H1 (cell line): Measurements from ENCODE around the gene NOG. TPM values are rescaled to one million over a fixed set of nuclear protein-coding genes. Genes with fewer than 3 reads are reported as not detected.

ENCODE experiments used
- CTCF ChIA-PET: fragments of 300-600 bp; sonication (Branson Sonifier 250); formaldehyde crosslinking; loops from one replicate; lab custom pipeline; 2021; ENCODE audit not compliant: partially characterized antibody; lab: Charles Lee
- POLR2A ChIA-PET: fragments of 300-600 bp; sonication (Branson Sonifier 250); formaldehyde crosslinking; loops from one replicate; lab custom pipeline; 2021; ENCODE audit warnings: inconsistent platforms; ENCODE audit not compliant: partially characterized antibody; lab: Charles Lee
- DNase-seq, 2 experiments: peaks; one replicate each; pipeline versions ENCODE4 v3.0.0 to v3.0.0-alpha.2; 2010 to 2022; ENCODE audit warnings: low spot score in 2 of 2, low read depth in 1 of 2, mixed read lengths in 1 of 2
- FAIRE-seq: peaks from 2 replicates; lab custom pipeline; 2011; peaks lifted over from hg19 to GRCh38; lab: Jason Lieb, UNC
- H2AFZ ChIP-seq: 2 replicates; pipeline ENCODE4 v1.8.1; 2012; ENCODE audit warnings: low read length, inconsistent platforms
- H2AK5ac ChIP-seq: 2 replicates; pipeline ENCODE4 v1.6.1; 2013; ENCODE audit warnings: low read depth, low read length
- H2BK120ac ChIP-seq: replicated peaks from 2 replicates; pipeline ENCODE3; 2013; ENCODE audit warnings: low read depth, low read length, inconsistent platforms
- H2BK12ac ChIP-seq: 2 replicates; pipeline ENCODE4 v1.6.1; 2013; ENCODE audit warnings: low read depth, low read length
- H2BK15ac ChIP-seq: 2 replicates; pipeline ENCODE4 v1.6.1; 2013; ENCODE audit warnings: low read length
- H2BK20ac ChIP-seq: 2 replicates; pipeline ENCODE4 v1.6.1; 2013; ENCODE audit warnings: low read length
- H2BK5ac ChIP-seq: 2 replicates; pipeline ENCODE4 v1.6.1; 2013; ENCODE audit warnings: low read depth, low read length
- H3K14ac ChIP-seq: 2 replicates; pipeline ENCODE4 v1.6.1; 2013; ENCODE audit warnings: inconsistent platforms; ENCODE audit not compliant: insufficient read length
- H3K18ac ChIP-seq: 2 replicates; pipeline ENCODE4 v1.6.1; 2013; ENCODE audit warnings: low read length; ENCODE audit errors: extremely low read depth
- H3K23ac ChIP-seq: 2 replicates; pipeline ENCODE4 v1.6.1; 2013; ENCODE audit warnings: inconsistent platforms; ENCODE audit not compliant: insufficient read length
- H3K23me2 ChIP-seq: 2 replicates; pipeline ENCODE4 v1.6.1; 2013; ENCODE audit warnings: low read depth, low read length
- H3K27ac ChIP-seq: 2 replicates; pipeline ENCODE4 v1.6.1; 2011; ENCODE audit warnings: low read depth, low read length, inconsistent platforms
- H3K27me3 ChIP-seq, 4 experiments: replicated peaks in 1 of 4; 1 replicate in 1 of 4; 2 replicates in 3 of 4; pipeline versions ENCODE4 v1.6.1 to v1.8.1; 2011 to 2013; ENCODE audit warnings: low read length in 3 of 4, mild to moderate bottlenecking in 3 of 4, inconsistent platforms in 2 of 4, mixed read lengths in 2 of 4, moderate library complexity in 1 of 4; ENCODE audit not compliant: control insufficient read depth in 3 of 4, insufficient read depth in 3 of 4; ENCODE audit errors: extremely low read depth in 1 of 4
- H3K36me3 ChIP-seq, 4 experiments: 2 replicates each; pipeline versions ENCODE4 v1.6.1 to v1.8.1; 2011 to 2013; ENCODE audit warnings: mild to moderate bottlenecking in 4 of 4, low read length in 3 of 4, moderate library complexity in 2 of 4, control low read depth in 1 of 4, inconsistent platforms in 1 of 4; ENCODE audit not compliant: insufficient read depth in 4 of 4, control insufficient read depth in 2 of 4
- H3K4ac ChIP-seq: replicated peaks from 2 replicates; pipeline ENCODE3; 2013; ENCODE audit warnings: low read length, low read depth, mixed read lengths, inconsistent platforms; ENCODE audit not compliant: insufficient read length
- H3K4me1 ChIP-seq, 4 experiments: replicated peaks in 1 of 4; 1 replicate in 1 of 4; 2 replicates in 3 of 4; pipeline versions ENCODE4 v1.6.1 to v1.8.1; 2011 to 2013; ENCODE audit warnings: low read length in 3 of 4, inconsistent platforms in 2 of 4, mixed read lengths in 1 of 4; ENCODE audit not compliant: insufficient read depth in 4 of 4, control insufficient read depth in 3 of 4
- H3K4me2 ChIP-seq, 2 experiments: 2 replicates each; pipeline versions ENCODE4 v1.6.1 to v1.8.1; 2011 to 2013; ENCODE audit warnings: low read depth in 2 of 2, low read length in 2 of 2, control low read depth in 1 of 2, inconsistent platforms in 1 of 2, mild to moderate bottlenecking in 1 of 2; ENCODE audit not compliant: insufficient read depth in 1 of 2
- H3K4me3 ChIP-seq, 4 experiments: fragments of 200-600, 300-600 bp in 1 of 4; sonication (generic), shearing (Covaris generic), sonication (Bioruptor Twin) in 1 of 4; 2 replicates each; pipeline versions ENCODE4 v1.5.1 to v1.8.1; 2011 to 2016; ENCODE audit warnings: low read length in 4 of 4, low read depth in 3 of 4, control low read depth in 2 of 4, inconsistent platforms in 2 of 4, mild to moderate bottlenecking in 2 of 4, mixed read lengths in 1 of 4, moderate library complexity in 1 of 4; ENCODE audit not compliant: insufficient read depth in 2 of 4; ENCODE audit errors: extremely low read depth in 1 of 4
- H3K56ac ChIP-seq: replicated peaks from 2 replicates; pipeline ENCODE3; 2013; ENCODE audit warnings: low read depth, mild to moderate bottlenecking, mixed read lengths, low read length, inconsistent platforms; ENCODE audit not compliant: insufficient read length
- H3K79me1 ChIP-seq: 2 replicates; pipeline ENCODE4 v1.6.1; 2013; ENCODE audit warnings: low read depth, low read length, control low read depth
- H3K79me2 ChIP-seq, 2 experiments: 2 replicates each; pipeline versions ENCODE4 v1.6.1 to v1.8.1; 2012 to 2013; ENCODE audit warnings: low read length in 2 of 2, mild to moderate bottlenecking in 2 of 2, inconsistent platforms in 1 of 2; ENCODE audit not compliant: insufficient read depth in 2 of 2, control insufficient read depth in 1 of 2
- H3K9ac ChIP-seq, 4 experiments: replicated peaks in 1 of 4; 1 replicate in 1 of 4; 2 replicates in 3 of 4; pipeline versions ENCODE4 v1.6.1 to v1.8.1; 2011 to 2013; ENCODE audit warnings: low read depth in 3 of 4, low read length in 3 of 4, control low read depth in 2 of 4, mild to moderate bottlenecking in 2 of 4, moderate library complexity in 2 of 4, inconsistent platforms in 1 of 4; ENCODE audit errors: extremely low read depth in 1 of 4
- H3K9me3 ChIP-seq, 2 experiments: 2 replicates each; pipeline versions ENCODE4 v1.6.1 to v1.8.1; 2012 to 2013; ENCODE audit warnings: mild to moderate bottlenecking in 2 of 2, moderate library complexity in 2 of 2, control low read depth in 1 of 2, inconsistent platforms in 1 of 2, low read depth in 1 of 2, low read length in 1 of 2, mixed read lengths in 1 of 2; ENCODE audit not compliant: insufficient read depth in 2 of 2
- H4K20me1 ChIP-seq, 2 experiments: replicated peaks in 1 of 2; 2 replicates each; pipeline versions ENCODE3 to v1.8.1; 2011 to 2013; ENCODE audit warnings: inconsistent platforms in 2 of 2, low read length in 2 of 2, mild to moderate bottlenecking in 1 of 2; ENCODE audit not compliant: insufficient read depth in 2 of 2, control insufficient read depth in 1 of 2
- H4K5ac ChIP-seq: 2 replicates; pipeline ENCODE4 v1.6.1; 2013; ENCODE audit warnings: low read length, low read depth, mixed read lengths, inconsistent platforms; ENCODE audit not compliant: insufficient read length
- H4K8ac ChIP-seq: 2 replicates; pipeline ENCODE4 v1.8.0; 2013; ENCODE audit warnings: mild to moderate bottlenecking, moderate library complexity, low read length, inconsistent platforms; ENCODE audit not compliant: insufficient read depth; ENCODE audit errors: extremely low read depth
- H4K91ac ChIP-seq: replicated peaks from 2 replicates; pipeline ENCODE3; 2013; ENCODE audit warnings: low read length, mixed read lengths, inconsistent platforms; ENCODE audit not compliant: insufficient read length
- ATF3 ChIP-seq: IDR thresholded peaks from 2 replicates; pipeline ENCODE4 v1.6.1; 2011; ENCODE audit warnings: low read depth, mild to moderate bottlenecking, low read length; ENCODE audit not compliant: insufficient read depth
- HDAC2 ChIP-seq, 2 experiments: fragments of 300-600 bp in 1 of 2; sonication (generic) in 1 of 2; IDR thresholded peaks; 2 replicates each; pipeline ENCODE4 v1.6.1; 2011 to 2012; ENCODE audit warnings: low read depth in 2 of 2, low read length in 2 of 2, mild to moderate bottlenecking in 2 of 2, moderate library complexity in 2 of 2, borderline replicate concordance in 1 of 2, inconsistent platforms in 1 of 2
- KDM5A ChIP-seq: fragments of 200-600 bp; IDR thresholded peaks from 2 replicates; pipeline ENCODE4 v1.7.1; 2012; ENCODE audit warnings: mild to moderate bottlenecking, low read length, inconsistent platforms, mixed read lengths
- POLR2A ChIP-seq, 2 experiments: IDR thresholded peaks; 1 replicate in 1 of 2; 2 replicates in 1 of 2; pipeline ENCODE4 v1.6.1; 2011; ENCODE audit warnings: low read depth in 2 of 2, low read length in 2 of 2, mild to moderate bottlenecking in 2 of 2; ENCODE audit errors: control extremely low read depth in 1 of 2
- POLR2AphosphoS5 ChIP-seq: IDR thresholded peaks from 2 replicates; pipeline ENCODE4 v1.6.1; 2011; ENCODE audit warnings: low read depth, low read length
- POU5F1 ChIP-seq: IDR thresholded peaks from 2 replicates; pipeline ENCODE4 v1.6.1; 2011; ENCODE audit warnings: low read depth, mild to moderate bottlenecking, low read length, moderate library complexity
- RFX5 ChIP-seq: IDR thresholded peaks from 2 replicates; pipeline ENCODE4 v1.6.1; 2011; ENCODE audit warnings: low read depth, low read length, improper control_type of control experiment, borderline replicate concordance
- SIN3A ChIP-seq, 2 experiments: IDR thresholded peaks in 1 of 2; conservative IDR thresholded peaks in 1 of 2; 2 replicates each; pipeline ENCODE4 v1.6.1; 2011 to 2012; ENCODE audit warnings: low read length in 2 of 2, improper control_type of control experiment in 1 of 2, low read depth in 1 of 2, mild to moderate bottlenecking in 1 of 2
- SRF ChIP-seq: IDR thresholded peaks from 2 replicates; pipeline ENCODE4 v1.6.1; 2011; ENCODE audit warnings: mild to moderate bottlenecking, low read depth, low read length, moderate library complexity
- TAF1 ChIP-seq: IDR thresholded peaks from 2 replicates; pipeline ENCODE4 v1.6.1; 2011; ENCODE audit warnings: mild to moderate bottlenecking, low read depth, low read length
- TEAD4 ChIP-seq: IDR thresholded peaks from 2 replicates; pipeline ENCODE4 v1.6.1; 2012; ENCODE audit warnings: low read depth, low read length, inconsistent platforms, mixed read lengths
- WGBS, 2 experiments: shearing (Covaris generic) in 1 of 2; methylation state at CpG; one replicate each; pipeline versions ENCODE4 v1.1.6 to v1.1.7; 2013 to 2015; ENCODE audit warnings: low lambda C conversion rate in 2 of 2, mixed read lengths in 2 of 2, inconsistent platforms in 1 of 2, low coverage in 1 of 2, missing lambda C conversion rate in 1 of 2; ENCODE audit not compliant: insufficient replicate concordance in 2 of 2, insufficient coverage in 1 of 2, insufficient read length in 1 of 2; ENCODE audit errors: extremely low coverage in 1 of 2, missing lambda C conversion rate in 1 of 2; 5-methylcytosine and 5-hydroxymethylcytosine counted together
- polyA plus RNA-seq, 7 experiments: library from polyadenylated mRNA; depleted of rRNA in 3 of 7; stranded (reverse) in 5 of 7; unstranded in 2 of 7; fragments of >200 nt in 5 of 7; fragments of 200-250 nt in 2 of 7; gene quantifications; 1 replicate in 5 of 7; 2 replicates in 1 of 7; 4 replicates in 1 of 7; pipeline versions ENCODE4 v1.2.1 to v1.2.3, GENCODE V29; 2011 to 2013; ENCODE audit warnings: missing spikeins in 2 of 7, mixed read lengths in 2 of 7
- total RNA-seq: library from RNA; stranded (reverse); fragmentation: NEBNext Ultra II Directional; extraction: Animal tissue kit (Norgen Biotek cat#: 25700); gene quantifications from 2 replicates; pipeline ENCODE4 v1.2.1, GENCODE V29; 2021

NOG gene
- total and polyA plus RNA-seq, 2 of the 8 experiments (the other 6 are each of a cell fraction or from before 2014, with no cell fraction given), result 0.35 TPM

GRCh38 chr17:56545106-56545505, 48.4 kb upstream of the NOG start:
- Histone ChIP-seq H3K9ac (no peak overlapping the region), H3K9me3 (no peaks in the 10 kb centered on the region), H3K27ac (no peak overlapping the region), H3K4me1 (peaks cover under 1 to 4% (median 2%) of the 10 kb centered on the region in 4 experiments; a peak in 4 of 7 replicates), H2BK5ac (no peak overlapping the region), H4K5ac (no peak overlapping the region), H2AFZ (0 out of 2 replicates have a peak overlapping the region, but pooled peaks have one; percentile 38), H4K20me1 (no peaks in the 10 kb centered on the region), H3K23me2 (no peaks in the 10 kb centered on the region), H3K79me1 (no peaks in the 10 kb centered on the region), H2BK12ac (peak overlapping the region; percentile 29; the same call in 1 of the 2 replicates), H3K27me3 (no peaks in the 10 kb centered on the region), H2BK15ac (0 out of 2 replicates have a peak overlapping the region, but pooled peaks have one; percentile 77), H3K4me3 (no peak overlapping the region), H3K79me2 (no peaks in the 10 kb centered on the region), H3K18ac (no peak overlapping the region), H3K36me3 (no peaks in the 10 kb centered on the region), H2BK120ac (no peak overlapping the region), H3K23ac (no peak overlapping the region), H3K56ac (no peak overlapping the region), H4K91ac (peak overlapping the region; percentile 47), H2AK5ac (no peak overlapping the region), H3K14ac (no peak overlapping the region), H4K8ac (no peak overlapping the region), H3K4me2 (0 out of 4 replicates have a peak overlapping the region, but pooled peaks of 1 of the 2 experiments have one; percentile 27), H2BK20ac (no peak overlapping the region), H3K4ac (no peak overlapping the region)
- ChIA-PET POLR2A (no interaction called here), CTCF (interaction anchor here (0.9 kb wide), 1 partner anchor 235 kb away, joined by 4 read pairs; no protein-coding TSS in a partner anchor)
- DNase-seq, result no peak
- WGBS, 2 experiments, result 75% methylated on average over 2 of the region's 2 CpGs; no CpG with 5 or more reads in 1 of the 2 experiments
- no peak for TF ChIP-seq RFX5
- no peak for TF ChIP-seq POLR2AphosphoS5
- TF ChIP-seq HDAC2 (IDR thresholded peaks at IDR 0.05; ENCODE audit: borderline replicate concordance in 1 of 2, low read depth in 2 of 2, low read length in 2 of 2), result no peak
- no peak for TF ChIP-seq ATF3
- no peak for TF ChIP-seq SRF
- TF ChIP-seq POU5F1, result no peak
- no peak for TF ChIP-seq TEAD4
- no peak for TF ChIP-seq KDM5A
- TF ChIP-seq SIN3A (conservative IDR thresholded peaks at IDR 0.05 in 1 of 2, IDR thresholded peaks at IDR 0.05 in 1 of 2; ENCODE audit: low read depth in 1 of 2, low read length in 2 of 2), result no peak
- TF ChIP-seq TAF1, result no peak
- no peak for TF ChIP-seq POLR2A (IDR thresholded peaks at IDR 0.05; ENCODE audit: control extremely low read depth in 1 of 2, low read depth in 2 of 2, low read length in 2 of 2)
- FAIRE-seq, result no peak
